HG03469 (cell line): ENCODE data around the gene MBNL2.

ENCODE experiments used
- ATAC-seq: cut with Tn5 transposase; IDR thresholded peaks from one replicate; pipeline ENCODE4 v1.9.1; 2021; ENCODE audit warnings: mild to moderate bottlenecking, moderate library complexity, moderate number of reproducible peaks; ENCODE audit not compliant: unreplicated experiment

The MBNL2 gene

GRCh38 chr13:97289514-97290298 lies 67.6 kb downstream of the MBNL2 start:
- no peak for ATAC-seq

GRCh38 chr13:97295283-97296182 lies 73.4 kb downstream of the MBNL2 start:
- no peak for ATAC-seq

DNA sequence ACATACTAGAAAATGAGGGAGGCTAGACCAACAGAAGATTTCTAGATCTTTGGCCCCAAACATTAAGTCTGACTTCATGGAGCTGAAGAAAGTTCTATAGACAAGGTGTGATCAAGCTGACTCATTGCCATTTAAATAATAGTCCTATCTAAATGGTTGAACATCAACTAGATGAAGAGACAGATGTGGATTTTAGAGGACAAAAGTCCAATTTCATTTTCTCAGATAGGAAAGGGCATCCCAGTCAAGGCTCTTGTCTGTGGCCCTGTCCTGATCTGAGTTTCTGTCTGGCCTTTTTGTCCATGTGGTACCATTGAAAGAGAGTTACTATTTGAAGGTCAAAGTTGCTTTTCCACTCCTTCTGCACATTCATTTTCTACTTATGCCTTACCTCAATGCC lies 74.6 kb downstream of the MBNL2 start:
- no peak for ATAC-seq

DNA sequence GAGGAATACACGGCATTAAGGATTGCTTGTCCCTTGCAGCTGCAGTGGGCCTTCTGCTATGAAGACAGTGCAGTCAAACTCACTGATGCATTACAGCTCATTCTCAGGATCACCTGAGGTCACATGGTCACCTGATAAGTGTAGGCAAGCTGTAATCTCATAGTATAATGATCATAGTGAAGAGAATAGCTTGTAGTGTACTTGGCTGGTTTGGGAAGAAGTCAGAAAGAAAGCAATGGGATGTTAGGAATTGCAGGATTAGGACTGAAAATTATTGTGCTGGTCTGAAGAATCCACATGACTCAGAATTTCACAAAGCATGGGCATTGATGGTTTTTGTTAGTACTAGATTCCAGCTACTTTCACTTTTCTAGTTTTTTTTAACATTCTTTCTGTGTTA lies 76.7 kb downstream of the MBNL2 start:
- ATAC-seq: peak; percentile 51

DNA sequence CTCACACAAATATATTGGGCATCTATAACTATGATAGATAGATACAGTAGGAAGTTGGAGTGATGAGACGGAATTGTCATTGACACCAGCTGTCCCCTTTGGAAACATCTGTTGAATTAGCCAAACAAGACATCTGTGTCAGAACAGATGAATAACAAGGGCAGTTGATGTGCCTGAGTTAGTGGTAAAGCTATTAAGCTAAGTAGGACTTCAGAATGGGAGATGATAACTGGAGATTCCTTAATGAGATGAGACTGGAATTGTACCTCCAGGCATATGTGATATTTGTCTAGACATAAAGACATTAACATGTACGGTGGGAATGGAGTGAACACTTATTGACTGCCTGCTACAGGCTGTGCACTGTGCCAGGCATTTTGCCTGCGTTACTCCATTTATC lies 78.7 kb downstream of the MBNL2 start:
- no peak for ATAC-seq

GRCh38 chr13:97301382-97302095 lies 79.4 kb downstream of the MBNL2 start:
- no peak for ATAC-seq

DNA sequence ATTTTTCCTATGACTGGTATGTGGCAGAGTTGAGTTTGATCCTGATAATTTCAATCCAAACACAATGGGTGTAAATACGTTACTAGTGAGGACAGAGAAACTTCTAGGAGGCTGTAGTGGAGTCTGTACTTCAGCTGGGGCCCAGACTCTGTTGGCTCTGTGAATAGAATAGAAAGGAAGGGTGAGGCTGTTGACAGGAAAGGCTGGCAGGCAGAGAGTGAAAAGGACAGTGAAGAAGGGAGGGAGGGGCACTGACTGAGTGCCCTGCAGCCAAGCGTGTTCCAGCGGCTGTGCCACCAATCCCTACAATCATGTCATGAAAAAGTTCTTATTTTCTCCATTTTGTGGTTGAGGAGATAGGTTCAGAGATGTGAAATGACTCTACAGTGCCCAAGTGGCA lies 80.5 kb downstream of the MBNL2 start:
- ATAC-seq: no peak

- no peak for ATAC-seq
These were observed 84.0 kb downstream of the MBNL2 start for GRCh38 chr13:97306106-97306505.

GRCh38 chr13:97306645-97307044 lies 84.5 kb downstream of the MBNL2 start:
- no peak for ATAC-seq

GRCh38 chr13:97307118-97307881 lies 85.2 kb downstream of the MBNL2 start:
- no peak for ATAC-seq

- ATAC-seq: no peak
These were observed 85.9 kb downstream of the MBNL2 start for GRCh38 chr13:97307882-97308624.

DNA sequence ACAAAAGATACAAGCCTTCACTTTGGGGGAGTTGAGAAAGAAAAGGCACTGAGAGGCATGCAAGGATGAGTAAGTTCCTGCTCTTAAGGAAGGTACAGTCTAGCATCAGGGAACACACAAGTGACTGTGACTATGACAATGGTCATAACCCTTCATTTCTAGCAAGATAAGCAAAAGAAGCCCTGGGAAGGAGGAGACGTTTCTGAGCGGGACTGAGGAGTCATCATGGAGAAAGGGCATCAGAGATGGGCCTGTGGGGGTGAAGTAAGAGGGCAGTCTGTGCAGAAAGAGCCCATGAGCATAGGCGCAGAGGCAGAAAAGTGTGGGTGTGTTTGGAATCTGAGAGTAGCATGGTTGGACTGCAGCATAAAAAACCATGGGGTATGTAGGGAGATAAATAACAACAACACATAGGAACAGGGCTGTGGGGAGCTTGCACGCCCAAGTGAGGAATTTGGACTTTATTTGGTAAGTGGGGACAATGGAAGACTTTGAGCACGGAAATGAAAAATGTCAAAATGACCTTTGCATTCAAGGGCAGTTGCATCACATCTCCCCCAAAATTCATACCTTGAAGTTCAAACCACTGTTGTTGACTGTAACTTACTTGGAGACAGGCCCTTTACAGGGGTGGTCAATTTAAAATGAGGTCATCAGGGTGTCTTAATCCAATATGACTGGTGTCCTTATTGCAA lies 86.7 kb downstream of the MBNL2 start:
- no peak for ATAC-seq

DNA sequence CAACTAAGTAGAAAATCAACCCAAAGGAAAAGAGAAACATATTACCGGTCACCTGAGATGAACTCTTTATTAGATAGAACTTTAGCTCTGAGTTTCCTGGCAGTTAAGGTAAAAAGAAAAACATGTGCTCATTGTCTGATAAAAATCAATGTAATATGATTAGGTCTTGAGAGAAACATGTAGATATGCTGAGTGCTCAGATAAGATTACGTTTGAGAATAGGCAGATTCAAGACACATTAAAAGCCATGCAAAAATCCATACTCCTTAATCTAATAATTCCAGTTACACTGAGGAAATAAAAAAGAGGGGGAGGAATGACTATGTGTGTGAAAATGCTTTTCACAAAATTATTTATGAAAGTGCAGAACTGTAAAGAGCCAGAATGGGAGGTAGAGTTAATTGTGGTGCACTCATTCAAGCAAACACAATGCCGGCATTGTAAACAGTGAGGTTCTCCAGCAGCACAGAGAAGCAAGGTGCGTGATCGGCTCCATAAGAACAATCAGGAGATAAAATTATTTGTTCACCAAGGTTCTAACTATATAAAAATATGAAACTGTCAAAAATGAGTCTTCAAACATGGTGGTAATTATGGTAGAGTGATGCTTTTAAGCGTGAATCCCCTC lies 88.8 kb downstream of the MBNL2 start:
- no peak for ATAC-seq

GRCh38 chr13:97311956-97312355 lies 89.8 kb downstream of the MBNL2 start:
- no peak for ATAC-seq

DNA sequence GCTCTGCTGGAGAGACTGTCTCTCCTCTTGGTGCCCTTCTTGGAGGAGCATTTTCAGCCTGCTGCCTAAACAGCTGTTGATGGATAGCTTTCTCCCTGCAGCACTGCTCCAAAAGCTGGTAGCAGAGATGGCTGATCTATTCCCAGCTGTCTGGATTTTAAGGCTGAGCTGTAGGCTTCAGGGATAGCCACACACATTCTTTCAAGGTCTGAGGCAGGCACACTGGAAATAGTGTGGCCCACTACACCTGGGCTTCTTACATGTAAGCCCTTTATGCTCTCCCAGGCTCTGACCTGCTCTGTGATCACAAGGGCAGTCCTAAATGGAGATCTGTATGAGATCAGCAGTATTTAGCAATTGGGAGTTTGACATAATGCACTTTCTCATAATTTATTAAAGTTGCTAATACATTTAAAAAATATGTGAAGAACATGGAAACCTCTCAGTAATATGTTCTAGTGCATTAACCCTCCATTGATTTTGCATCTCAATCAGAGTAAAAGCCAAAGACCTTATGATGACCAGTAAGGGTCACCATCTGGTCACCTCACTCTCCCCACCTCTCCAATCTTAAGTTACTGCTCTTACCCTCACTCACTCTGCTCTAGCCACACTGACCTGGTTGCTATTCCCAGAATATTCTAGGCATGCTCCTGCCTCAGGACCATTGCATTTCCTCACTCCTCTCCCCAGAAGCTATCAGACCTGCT lies 91.6 kb downstream of the MBNL2 start:
- no peak for ATAC-seq

- ATAC-seq: no peak
These were observed 94.3 kb downstream of the MBNL2 start for GRCh38 chr13:97316390-97316789.

DNA sequence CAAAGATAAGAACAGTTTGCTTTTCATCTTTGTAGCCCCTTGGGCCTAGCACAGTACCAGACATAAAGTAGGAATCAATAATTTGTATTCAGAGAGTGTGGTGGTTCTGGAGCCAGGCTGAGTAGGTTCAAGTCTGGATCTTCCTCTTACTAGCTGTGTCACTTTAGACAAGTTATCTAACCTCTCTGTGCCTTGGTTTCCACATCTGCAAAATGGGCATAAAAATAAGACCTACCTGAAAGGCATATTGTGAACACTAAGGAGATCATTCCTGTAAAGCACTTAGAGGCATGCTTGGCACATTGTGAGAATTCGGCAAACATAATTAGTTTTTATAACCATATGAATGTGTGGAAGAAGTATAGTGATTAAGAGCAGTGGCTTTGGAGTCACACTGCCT lies 95.8 kb downstream of the MBNL2 start:
- no peak for ATAC-seq

DNA sequence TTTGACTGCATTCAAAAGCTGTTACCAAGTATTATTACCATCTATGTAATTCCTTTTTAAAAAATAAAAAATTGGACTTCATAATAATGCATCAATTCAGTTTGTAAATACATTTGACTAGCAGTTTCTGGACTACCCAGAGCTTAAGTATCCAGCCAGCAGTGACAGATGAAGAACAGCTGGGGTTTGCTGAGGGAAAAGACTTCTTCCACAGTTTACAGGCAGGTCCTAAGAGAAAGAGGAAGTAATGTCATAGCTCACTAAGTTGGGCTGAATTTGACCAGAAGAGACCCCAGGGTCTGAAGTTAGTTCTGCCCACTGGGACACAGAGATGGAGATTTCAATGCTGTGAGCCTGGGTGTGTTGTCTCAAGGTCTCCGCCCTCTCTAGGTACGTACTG lies 96.4 kb downstream of the MBNL2 start:
- ATAC-seq: no peak
